NB4 (cell line): ENCODE measurements around the gene SERPING1.

Experiments used
- DNase-seq: peaks from one replicate; pipeline ENCODE4 v3.0.0; 2010; ENCODE audit warnings: low read depth
- H3K4me3 ChIP-seq: one replicate; pipeline ENCODE4 v1.5.1; 2011; ENCODE audit warnings: mild to moderate bottlenecking, low read depth, low read length, moderate library complexity
- CTCF ChIP-seq: IDR thresholded peaks from one replicate; pipeline ENCODE4 v1.5.1; 2012; ENCODE audit warnings: low read depth, low read length
- MAX ChIP-seq: IDR thresholded peaks from 2 replicates; pipeline ENCODE4 v1.6.1; 2011; ENCODE audit warnings: low read depth, low read length
- MYC ChIP-seq: IDR thresholded peaks from 2 replicates; pipeline ENCODE4 v1.6.1; 2011; ENCODE audit warnings: low read depth, low read length
- POLR2A ChIP-seq: IDR thresholded peaks from 2 replicates; pipeline ENCODE4 v1.6.1; 2011; ENCODE audit warnings: mild to moderate bottlenecking; ENCODE audit not compliant: insufficient read length; ENCODE audit errors: extremely low read depth

SERPING1 gene

GRCh38 chr11:57598831-57599155, 1.3 kb downstream of the SERPING1 start:
- no peak for TF ChIP-seq POLR2A
- TF ChIP-seq MYC = no peak
- TF ChIP-seq MAX = no peak
- TF ChIP-seq CTCF = no peak
- DNase-seq = no peak
- H3K4me3 ChIP-seq = no peak overlapping the region

GRCh38 chr11:57599381-57599780, 1.9 kb downstream of the SERPING1 start:
- no peak for DNase-seq
- TF ChIP-seq MYC = no peak
- TF ChIP-seq MAX = no peak
- no peak for TF ChIP-seq CTCF
- no peak for TF ChIP-seq POLR2A
- H3K4me3 ChIP-seq = no peak overlapping the region

GRCh38 chr11:57601297-57601696, 3.8 kb downstream of the SERPING1 start:
- TF ChIP-seq MAX = no peak
- TF ChIP-seq POLR2A = no peak
- TF ChIP-seq MYC = no peak
- no peak for TF ChIP-seq CTCF
- no peak for DNase-seq
- H3K4me3 ChIP-seq = no peak overlapping the region

- peak overlapping the region; percentile 16 for H3K4me3 ChIP-seq
- no peak for TF ChIP-seq MYC
- no peak for TF ChIP-seq CTCF
- no peak for TF ChIP-seq POLR2A
- no peak for TF ChIP-seq MAX
- DNase-seq = peak; percentile 90
Observed at GRCh38 chr11:57604296-57605027, 7.0 kb downstream of the SERPING1 start.

- TF ChIP-seq CTCF = no peak
- no peak overlapping the region for H3K4me3 ChIP-seq
- DNase-seq = peak; percentile 59
Observed at GRCh38 chr11:57605028-57605420, 7.5 kb downstream of the SERPING1 start.

GRCh38 chr11:57610170-57610569, 12.7 kb downstream of the SERPING1 start:
- TF ChIP-seq POLR2A (no peak), CTCF (no peak), MYC (no peak), MAX (no peak)
- H3K4me3 ChIP-seq = no peak overlapping the region
- no peak for DNase-seq
